ENCODE data around the gene PMEL. TPM values are rescaled to one million over a fixed set of nuclear protein-coding genes. Genes with fewer than 3 reads are reported as not detected.

PMEL gene
- total and polyA plus RNA-seq, 2 experiments from 2014 or later, result 15.3 to 34.2 TPM

GRCh38 chr12:55979069-55979468 is 13.2 kb upstream of the PMEL start:
- no peak overlapping the region for H3K4me2 ChIP-seq
- no peaks in the 10 kb centered on the region for H3K36me3 ChIP-seq (replicated peaks; ENCODE audit: insufficient read depth, low read depth)
- peaks cover 46% of the 10 kb centered on the region for H4K20me1 ChIP-seq (ENCODE audit: insufficient read depth, poor library complexity, severe bottlenecking)
- H3K4me1 ChIP-seq (ENCODE audit: insufficient read depth), result peaks cover 13% of the 10 kb centered on the region
- H3K9me2 ChIP-seq (replicated peaks; ENCODE audit: insufficient read depth), result no peaks in the 10 kb centered on the region
- peaks cover 92% of the 10 kb centered on the region for H3K79me2 ChIP-seq
- DNase-seq (ENCODE audit: low spot score), result no peak
- no peak overlapping the region for H3K4me3 ChIP-seq
- H3K27ac ChIP-seq, result no peak overlapping the region
- H3K27me3 ChIP-seq, result no peaks in the 10 kb centered on the region
- TF ChIP-seq, protein P1, sequence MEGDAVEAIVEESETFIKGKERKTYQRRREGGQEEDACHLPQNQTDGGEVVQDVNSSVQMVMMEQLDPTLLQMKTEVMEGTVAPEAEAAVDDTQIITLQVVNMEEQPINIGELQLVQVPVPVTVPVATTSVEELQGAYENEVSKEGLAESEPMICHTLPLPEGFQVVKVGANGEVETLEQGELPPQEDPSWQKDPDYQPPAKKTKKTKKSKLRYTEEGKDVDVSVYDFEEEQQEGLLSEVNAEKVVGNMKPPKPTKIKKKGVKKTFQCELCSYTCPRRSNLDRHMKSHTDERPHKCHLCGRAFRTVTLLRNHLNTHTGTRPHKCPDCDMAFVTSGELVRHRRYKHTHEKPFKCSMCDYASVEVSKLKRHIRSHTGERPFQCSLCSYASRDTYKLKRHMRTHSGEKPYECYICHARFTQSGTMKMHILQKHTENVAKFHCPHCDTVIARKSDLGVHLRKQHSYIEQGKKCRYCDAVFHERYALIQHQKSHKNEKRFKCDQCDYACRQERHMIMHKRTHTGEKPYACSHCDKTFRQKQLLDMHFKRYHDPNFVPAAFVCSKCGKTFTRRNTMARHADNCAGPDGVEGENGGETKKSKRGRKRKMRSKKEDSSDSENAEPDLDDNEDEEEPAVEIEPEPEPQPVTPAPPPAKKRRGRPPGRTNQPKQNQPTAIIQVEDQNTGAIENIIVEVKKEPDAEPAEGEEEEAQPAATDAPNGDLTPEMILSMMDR (IDR thresholded peaks at IDR 0.05; ENCODE audit: poor library complexity), result no peak
- TF ChIP-seq EZH2phosphoT487 (IDR thresholded peaks at IDR 0.05; ENCODE audit: low read depth, severe bottlenecking, unreplicated experiment) (no peak), EZH2 (IDR thresholded peaks at IDR 0.05; ENCODE audit: borderline replicate concordance) (no peak)
- H2AFZ ChIP-seq, result no peak overlapping the region
- H3K9me3 ChIP-seq (ENCODE audit: low read depth), result no peaks in the 10 kb centered on the region
- 90% methylated on average over 3 of the region's 3 CpGs for WGBS (ENCODE audit: low lambda C conversion rate, missing lambda C conversion rate)

DNA sequence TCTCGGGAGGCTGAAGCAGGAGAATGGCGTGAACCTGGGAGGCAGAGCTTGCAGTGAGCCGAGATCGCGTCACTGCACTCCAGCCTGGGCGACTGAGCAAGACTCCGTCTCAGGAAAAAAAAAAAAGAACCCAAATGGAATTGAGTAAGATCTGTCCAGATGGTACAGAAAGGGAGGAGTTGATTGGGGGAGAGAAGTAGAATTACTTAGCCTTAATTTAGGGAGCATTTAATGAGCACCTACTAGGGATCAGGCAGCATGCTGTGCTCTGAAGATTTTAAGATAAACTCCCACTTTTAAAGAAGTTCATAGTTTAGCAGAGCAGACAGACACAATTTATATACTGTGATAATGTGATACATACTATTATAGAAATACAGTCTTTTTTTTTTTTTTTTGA is 12.6 kb upstream of the PMEL start:
- no peak overlapping the region for H3K4me2 ChIP-seq
- H3K9me2 ChIP-seq (replicated peaks; ENCODE audit: insufficient read depth), result no peaks in the 10 kb centered on the region
- TF ChIP-seq EZH2phosphoT487 (IDR thresholded peaks at IDR 0.05; ENCODE audit: low read depth, severe bottlenecking, unreplicated experiment) (no peak), EZH2 (IDR thresholded peaks at IDR 0.05; ENCODE audit: borderline replicate concordance) (no peak)
- TF ChIP-seq, protein P1 (IDR thresholded peaks at IDR 0.05; ENCODE audit: poor library complexity), result no peak
- no peaks in the 10 kb centered on the region for H3K36me3 ChIP-seq (replicated peaks; ENCODE audit: insufficient read depth, low read depth)
- H2AFZ ChIP-seq, result no peak overlapping the region
- WGBS (ENCODE audit: low lambda C conversion rate, missing lambda C conversion rate), result 99% methylated on average over 7 of the region's 7 CpGs
- peaks cover 13% of the 10 kb centered on the region for H3K4me1 ChIP-seq (ENCODE audit: insufficient read depth)
- peaks cover 88% of the 10 kb centered on the region for H3K79me2 ChIP-seq
- no peak for DNase-seq (ENCODE audit: low spot score)
- peaks cover 46% of the 10 kb centered on the region for H4K20me1 ChIP-seq (ENCODE audit: insufficient read depth, poor library complexity, severe bottlenecking)
- H3K27ac ChIP-seq, result no peak overlapping the region
- no peaks in the 10 kb centered on the region for H3K9me3 ChIP-seq (ENCODE audit: low read depth)
- H3K4me3 ChIP-seq, result no peak overlapping the region
- no peaks in the 10 kb centered on the region for H3K27me3 ChIP-seq

DNA sequence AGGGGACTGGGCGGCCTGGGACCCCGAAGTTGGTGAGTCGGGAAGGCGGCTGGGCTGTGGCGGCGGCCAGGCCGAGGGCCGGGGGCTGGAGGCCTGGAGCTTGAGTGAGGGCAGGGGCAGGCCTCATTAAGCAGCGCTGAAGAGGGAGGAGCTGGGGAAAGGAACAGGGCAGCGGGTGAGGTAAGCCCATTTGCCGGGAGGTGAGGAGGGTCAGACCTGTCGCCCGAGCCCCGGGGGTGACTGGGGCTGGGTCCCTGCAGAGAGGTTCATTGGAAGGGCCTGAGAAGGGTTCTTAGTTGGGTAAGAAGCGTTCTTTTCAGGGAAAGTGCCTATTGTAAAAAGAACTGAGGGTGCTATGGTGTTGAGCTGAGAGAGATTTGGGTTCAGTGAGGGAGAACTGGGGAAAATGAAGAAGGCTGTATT is 8.5 kb upstream of the PMEL start:
- Histone ChIP-seq H3K4me2 (peak overlapping the region; percentile 87), H3K9me2 (replicated peaks; ENCODE audit: insufficient read depth) (no peaks in the 10 kb centered on the region), H3K27me3 (no peaks in the 10 kb centered on the region), H3K4me1 (ENCODE audit: insufficient read depth) (peaks cover 18% of the 10 kb centered on the region), H3K9me3 (ENCODE audit: low read depth) (no peaks in the 10 kb centered on the region), H4K20me1 (ENCODE audit: insufficient read depth, poor library complexity, severe bottlenecking) (peaks cover 32% of the 10 kb centered on the region), H3K4me3 (peak overlapping the region; percentile 54), H3K27ac (peak overlapping the region; percentile 96), H3K36me3 (replicated peaks; ENCODE audit: insufficient read depth, low read depth) (no peaks in the 10 kb centered on the region), H2AFZ (peak overlapping the region; percentile 50), H3K79me2 (peaks cover 55% of the 10 kb centered on the region)
- 1% methylated on average over 10 of the region's 15 CpGs for WGBS (ENCODE audit: low lambda C conversion rate, missing lambda C conversion rate)
- TF ChIP-seq, protein P1 (IDR thresholded peaks at IDR 0.05; ENCODE audit: poor library complexity), result no peak
- TF ChIP-seq EZH2phosphoT487 (IDR thresholded peaks at IDR 0.05; ENCODE audit: low read depth, severe bottlenecking, unreplicated experiment) (no peak), EZH2 (IDR thresholded peaks at IDR 0.05; ENCODE audit: borderline replicate concordance) (no peak)
- DNase-seq (ENCODE audit: low spot score), result peak; percentile 79
